AG04449 (cell line): ENCODE measurements around the gene DNPH1.

ENCODE experiments used
- CTCF ChIA-PET: fragments of 350-600 bp; formaldehyde crosslinking; extraction: SDS; loops from one replicate; lab custom pipeline; 2021; ENCODE audit warnings: antibody characterized with exemption; lab: Yijun Ruan, JAX
- POLR2A ChIA-PET: fragments of 400-600, 350-600 bp; formaldehyde crosslinking; extraction: SDS; loops from one replicate; lab custom pipeline; 2020; ENCODE audit warnings: antibody characterized with exemption, inconsistent platforms; lab: Yijun Ruan, JAX
- DNase-seq: peaks from one replicate; pipeline ENCODE4 v3.0.0-alpha.2; 2010; ENCODE audit warnings: low read depth, low spot score
- H3K4me3 ChIP-seq: 2 replicates; pipeline ENCODE4 v1.5.1; 2011; ENCODE audit warnings: low read depth, mild to moderate bottlenecking, control low read depth, low read length
- TF ChIP-seq, protein P1 (sequence below): IDR thresholded peaks from one replicate; pipeline ENCODE4 v1.5.1; 2011; ENCODE audit warnings: mild to moderate bottlenecking, moderate library complexity, low read length, control low read depth, inconsistent platforms; ENCODE audit not compliant: insufficient read depth; ENCODE audit errors: missing control alignments

Gene DNPH1

DNA sequence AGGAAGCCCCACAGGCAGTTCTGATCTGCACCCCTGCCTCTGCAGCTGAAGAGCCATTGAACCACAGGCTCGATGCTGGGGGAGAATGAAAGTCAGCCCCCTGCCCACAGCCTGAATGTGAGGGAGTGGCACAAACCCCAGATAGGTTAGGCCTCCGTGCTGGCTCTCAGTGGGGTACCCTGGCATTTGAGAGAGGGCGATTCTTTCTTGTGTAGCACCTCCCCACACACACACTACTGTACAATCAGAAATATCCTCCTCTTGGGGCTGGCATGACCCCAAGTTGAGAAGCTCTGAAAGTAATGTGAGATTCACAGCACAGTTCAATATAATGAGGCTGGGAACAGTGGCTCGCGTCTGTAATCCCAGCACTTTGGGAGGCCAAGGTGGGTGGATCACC is 31.9 kb upstream of the DNPH1 start:
- no peak overlapping the region for H3K4me3 ChIP-seq
- TF ChIP-seq, protein P1, sequence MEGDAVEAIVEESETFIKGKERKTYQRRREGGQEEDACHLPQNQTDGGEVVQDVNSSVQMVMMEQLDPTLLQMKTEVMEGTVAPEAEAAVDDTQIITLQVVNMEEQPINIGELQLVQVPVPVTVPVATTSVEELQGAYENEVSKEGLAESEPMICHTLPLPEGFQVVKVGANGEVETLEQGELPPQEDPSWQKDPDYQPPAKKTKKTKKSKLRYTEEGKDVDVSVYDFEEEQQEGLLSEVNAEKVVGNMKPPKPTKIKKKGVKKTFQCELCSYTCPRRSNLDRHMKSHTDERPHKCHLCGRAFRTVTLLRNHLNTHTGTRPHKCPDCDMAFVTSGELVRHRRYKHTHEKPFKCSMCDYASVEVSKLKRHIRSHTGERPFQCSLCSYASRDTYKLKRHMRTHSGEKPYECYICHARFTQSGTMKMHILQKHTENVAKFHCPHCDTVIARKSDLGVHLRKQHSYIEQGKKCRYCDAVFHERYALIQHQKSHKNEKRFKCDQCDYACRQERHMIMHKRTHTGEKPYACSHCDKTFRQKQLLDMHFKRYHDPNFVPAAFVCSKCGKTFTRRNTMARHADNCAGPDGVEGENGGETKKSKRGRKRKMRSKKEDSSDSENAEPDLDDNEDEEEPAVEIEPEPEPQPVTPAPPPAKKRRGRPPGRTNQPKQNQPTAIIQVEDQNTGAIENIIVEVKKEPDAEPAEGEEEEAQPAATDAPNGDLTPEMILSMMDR: no peak
- no peak for DNase-seq
- POLR2A ChIA-PET: no interaction called here
- CTCF ChIA-PET: interaction anchor here (0.7 to 9.4 kb wide), 7 partner anchors 12 to 245 kb away, joined by 3 to 156 read pairs (median 3); no protein-coding TSS in a partner anchor

DNA sequence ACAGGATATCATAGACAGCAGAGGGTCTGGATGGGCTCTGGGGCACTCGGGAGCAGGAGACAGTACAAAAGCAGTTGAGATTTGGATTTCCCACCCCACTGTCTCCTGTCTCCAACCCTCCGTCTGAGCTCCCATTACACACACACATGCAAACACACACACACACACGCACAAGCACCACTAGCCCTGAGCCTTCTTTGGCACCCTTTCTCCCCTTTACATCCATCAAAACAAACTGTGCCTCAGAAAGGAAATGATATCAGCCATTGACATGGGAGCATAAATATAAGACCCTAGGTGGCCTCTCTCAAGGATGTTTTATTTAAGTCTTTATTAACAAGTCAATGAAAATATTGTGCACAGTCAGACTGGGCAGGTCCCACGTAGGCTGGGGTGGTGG is 31.5 kb upstream of the DNPH1 start:
- TF ChIP-seq, protein P1: no peak
- DNase-seq: no peak
- ChIA-PET CTCF (interaction anchor here (1.2 to 9.4 kb wide), 5 partner anchors 49 to 235 kb away, joined by 3 to 156 read pairs (median 3); no protein-coding TSS in a partner anchor), POLR2A (no interaction called here)
- no peak overlapping the region for H3K4me3 ChIP-seq

DNA sequence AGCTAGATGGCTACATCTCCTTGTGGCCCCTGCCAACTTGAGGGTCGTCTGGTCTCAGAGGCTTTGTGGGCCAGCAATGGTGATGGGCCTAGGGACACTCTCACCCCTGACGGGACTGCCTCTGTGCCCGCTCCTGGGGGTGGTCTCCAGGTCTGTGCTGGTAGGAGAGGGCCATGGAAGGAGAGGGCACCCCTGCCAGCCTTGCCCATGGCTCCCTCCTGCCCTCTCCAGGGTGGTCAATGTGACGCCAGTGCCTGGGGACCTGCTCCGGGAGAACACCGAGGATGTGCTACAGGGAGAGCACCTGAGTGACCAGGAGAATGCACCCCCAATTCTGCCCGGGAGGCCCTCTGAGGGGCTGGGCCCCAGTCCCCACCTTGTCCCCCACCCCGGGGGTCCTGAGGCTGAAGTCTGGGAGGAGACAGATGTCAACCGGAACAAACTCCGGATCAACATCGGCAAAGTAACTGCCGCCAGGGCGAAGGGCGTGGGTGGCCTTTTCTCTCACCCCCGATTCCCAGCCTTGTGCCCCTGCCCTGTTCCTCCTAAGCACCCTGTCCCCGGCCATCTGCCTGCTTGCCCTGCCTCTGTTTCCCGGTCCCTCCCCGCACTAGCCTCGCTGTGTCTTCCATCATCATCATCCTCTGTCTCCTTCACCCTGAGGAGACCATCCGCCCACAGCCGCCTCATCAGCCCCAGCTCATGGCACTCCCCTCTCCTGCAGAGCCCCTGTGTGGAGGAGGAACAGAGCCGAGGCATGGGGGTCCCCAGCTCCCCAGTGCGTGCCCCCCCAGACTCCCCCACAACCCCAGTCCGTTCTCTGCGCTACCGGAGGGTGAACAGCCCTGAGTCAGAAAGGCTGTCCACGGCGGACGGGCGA is 29.8 kb upstream of the DNPH1 start:
- POLR2A ChIA-PET: interaction anchor here (0.6 kb wide), 1 partner anchor 163 kb away, joined by 3 read pairs; no protein-coding TSS in a partner anchor
- CTCF ChIA-PET: interaction anchor here (9.4 kb wide), 1 partner anchor 78 kb away, joined by 156 read pairs; no protein-coding TSS in a partner anchor
- TF ChIP-seq, protein P1: no peak
- DNase-seq: no peak
- no peak overlapping the region for H3K4me3 ChIP-seq

DNA sequence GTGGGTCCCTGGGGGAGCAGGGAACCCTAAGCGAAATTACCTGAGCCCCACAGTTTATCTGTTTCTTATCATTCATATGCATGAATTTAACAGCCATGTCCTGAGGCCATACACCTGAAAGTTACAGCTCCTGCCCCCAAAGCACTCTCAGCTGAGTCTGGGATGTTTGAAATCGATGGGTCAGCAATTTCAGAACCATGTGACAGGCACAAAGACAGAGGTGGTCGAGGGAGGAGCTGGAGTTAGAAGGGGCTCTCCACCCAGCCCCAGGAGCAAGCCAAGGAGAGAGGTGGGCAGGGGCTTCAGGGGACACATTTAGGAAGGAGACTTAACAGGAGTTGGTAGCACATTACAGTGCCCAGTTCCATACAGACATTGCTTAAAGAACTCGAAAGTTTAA is 28.9 kb upstream of the DNPH1 start:
- POLR2A ChIA-PET: no interaction called here
- TF ChIP-seq, protein P1: no peak
- no peak for DNase-seq
- CTCF ChIA-PET: interaction anchor here (9.4 kb wide), 1 partner anchor 79 kb away, joined by 156 read pairs; no protein-coding TSS in a partner anchor
- H3K4me3 ChIP-seq: no peak overlapping the region

DNA sequence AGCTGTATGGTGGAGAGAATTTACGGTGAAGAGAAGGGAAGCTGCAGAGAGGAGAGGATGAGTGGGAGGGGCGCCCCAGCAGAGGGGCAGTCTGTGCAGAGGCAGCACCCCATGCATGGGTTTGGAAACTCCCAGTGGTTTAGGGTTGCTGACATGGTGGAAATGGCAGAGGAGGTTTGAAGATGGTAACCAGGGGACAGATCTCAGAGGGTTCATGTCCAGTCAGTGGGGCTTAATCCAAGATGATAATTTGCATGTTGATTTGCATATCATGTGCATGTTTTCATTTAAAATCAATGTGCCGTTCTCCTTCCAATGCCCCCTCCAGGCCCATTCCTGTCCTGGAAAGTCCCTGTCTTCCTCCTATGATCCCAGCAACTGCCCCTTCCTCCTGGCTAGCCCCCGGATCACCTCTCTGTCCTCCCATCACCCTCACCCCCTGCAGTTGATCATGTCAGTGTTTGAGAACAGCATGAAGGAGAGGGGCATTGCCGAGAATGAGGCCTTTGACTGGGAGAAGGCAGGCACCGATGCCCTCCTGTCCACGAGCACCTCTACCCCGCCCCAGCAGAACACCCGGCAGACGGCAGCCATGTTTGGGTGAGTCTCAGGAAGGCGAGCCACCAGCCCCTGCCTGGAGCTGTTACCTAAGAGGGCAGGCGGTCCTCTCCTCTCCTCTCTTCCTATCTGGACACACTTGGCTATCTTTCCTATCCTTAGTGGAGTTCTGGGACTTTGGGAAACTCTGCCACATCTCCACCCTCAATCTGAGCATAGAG is 28.3 kb upstream of the DNPH1 start:
- TF ChIP-seq, protein P1: no peak
- ChIA-PET CTCF (interaction anchor here (1.8 to 9.4 kb wide), 3 partner anchors 28 to 80 kb away, joined by 4 to 156 read pairs (median 7); no protein-coding TSS in a partner anchor), POLR2A (no interaction called here)
- DNase-seq: no peak
- H3K4me3 ChIP-seq: no peak overlapping the region
